D341Med (cell line): ENCODE results near the gene SLAMF1.
"Not testable (repeated sequence)": the region's sequence is repeated elsewhere in the genome, so short reads cannot be mapped to it uniquely, and the experiment has no call there.

Experiments used
- DNase-seq: peaks from one replicate; pipeline ENCODE4 v3.0.0; 2012; ENCODE audit warnings: low spot score

The SLAMF1 gene

DNA sequence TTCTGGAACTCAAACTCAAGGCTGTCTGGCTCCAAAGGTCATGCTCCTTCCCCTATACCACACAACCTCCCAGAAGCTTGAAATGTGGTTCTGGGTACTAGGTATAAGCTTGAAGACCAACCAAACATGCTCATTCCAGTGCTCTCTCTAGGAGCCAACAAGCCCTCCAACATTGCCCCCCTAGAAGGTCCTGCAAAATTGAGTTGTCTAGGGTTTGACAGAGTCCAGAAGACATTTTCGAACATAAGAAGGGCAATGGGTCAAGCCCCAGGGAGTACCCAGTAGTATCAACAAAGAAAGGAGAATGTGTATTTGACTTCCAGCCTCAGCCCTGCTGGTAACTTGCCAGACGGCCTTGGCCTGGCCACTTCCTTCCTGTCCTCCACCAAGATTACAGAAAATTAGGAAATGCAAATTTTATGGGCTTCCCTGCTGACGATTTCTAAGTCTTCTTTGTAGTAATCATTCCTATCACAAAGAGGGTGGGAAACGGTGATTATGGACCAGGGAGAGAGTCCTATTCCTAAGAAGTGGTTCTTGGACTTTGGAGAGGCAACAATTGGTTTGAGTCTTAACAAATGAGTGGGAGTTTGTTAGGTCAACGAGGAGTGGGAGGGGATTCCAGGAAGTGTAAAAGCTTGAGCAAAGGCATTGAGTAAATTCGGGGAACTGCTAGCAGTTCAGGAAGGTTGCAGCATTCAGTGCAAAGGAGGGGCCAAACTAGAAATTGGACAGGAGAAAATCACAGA, 18.7 kb upstream of the SLAMF1 start:
- DNase-seq, result no peak

DNA sequence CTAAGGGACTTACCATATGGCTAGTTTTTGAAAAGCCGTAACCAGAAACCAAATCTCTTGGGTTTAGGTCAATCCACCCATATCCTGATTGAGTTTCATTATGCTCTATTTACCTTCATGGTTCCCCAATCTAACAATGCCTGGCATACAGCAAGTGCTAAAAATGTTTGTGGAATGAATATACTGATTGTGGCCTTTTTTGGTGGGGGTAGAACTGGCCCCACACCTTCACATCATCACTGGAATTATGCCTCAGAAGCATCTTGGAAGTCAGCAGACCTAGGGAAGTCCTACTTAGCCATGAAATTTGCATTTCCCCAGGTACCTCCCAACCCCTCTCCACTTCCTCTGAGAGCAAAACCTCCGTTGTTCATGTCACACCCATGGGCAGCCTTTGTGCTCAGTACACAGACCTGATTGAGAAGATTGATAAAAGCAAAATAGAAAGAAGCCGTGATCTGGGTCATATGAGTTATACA, 17.8 kb upstream of the SLAMF1 start:
- no peak for DNase-seq

DNA sequence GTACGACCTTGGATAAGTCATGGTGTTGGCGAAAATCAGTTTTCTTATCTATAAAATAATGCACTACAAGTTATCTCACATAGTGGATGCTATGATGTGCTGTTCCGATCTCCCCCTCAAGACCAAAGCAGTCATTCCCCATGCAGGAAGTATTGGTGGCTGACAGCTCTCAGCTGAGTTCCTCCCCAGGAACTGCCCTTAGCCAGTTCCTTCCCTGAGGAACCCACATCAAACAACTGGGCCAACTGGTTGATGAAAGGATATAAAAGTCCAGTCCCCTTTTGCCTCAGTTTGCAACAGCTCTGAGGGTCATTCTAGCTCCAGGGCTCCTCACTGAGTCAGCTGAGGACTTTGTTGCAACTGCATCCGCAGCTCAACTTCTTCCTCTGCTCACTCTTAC, 16.1 kb upstream of the SLAMF1 start:
- DNase-seq, result no peak

DNA sequence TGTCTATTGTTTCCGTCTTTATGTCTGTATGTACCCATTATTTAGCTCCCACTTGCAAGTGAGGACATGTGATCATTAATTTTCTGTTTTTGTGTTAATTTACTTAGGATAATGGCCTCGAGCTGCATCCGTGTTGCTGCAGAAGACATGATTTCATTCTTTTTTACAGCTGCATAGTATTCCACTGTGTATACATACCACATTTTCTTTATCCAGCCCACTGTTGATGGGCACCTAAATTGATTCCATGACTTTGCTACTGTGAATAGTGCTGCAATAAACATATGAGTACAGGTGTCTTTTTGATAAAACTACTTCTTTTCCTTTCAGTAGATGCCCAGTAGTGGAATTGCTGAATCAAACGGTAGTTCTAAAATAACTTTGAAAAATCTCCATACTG, 12.7 kb upstream of the SLAMF1 start:
- DNase-seq, result no peak

DNA sequence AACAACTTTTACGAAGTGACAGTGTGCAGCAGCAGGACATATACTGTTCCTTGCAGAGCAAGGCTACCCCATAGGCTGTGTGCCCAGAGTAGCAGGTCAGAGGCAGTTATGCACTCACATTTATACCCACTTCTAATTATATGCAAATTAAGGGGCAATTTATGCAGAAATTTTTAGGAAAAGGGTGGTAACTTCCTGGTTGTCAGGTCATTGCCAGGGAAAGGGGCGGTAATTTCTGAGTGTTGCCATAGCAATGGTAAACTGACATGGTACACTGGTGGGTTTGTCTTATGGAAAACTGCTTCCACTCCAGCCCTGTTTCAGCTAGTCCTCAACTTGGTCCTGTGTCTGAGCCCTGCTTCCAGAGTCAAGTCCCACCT, 12.0 kb upstream of the SLAMF1 start:
- DNase-seq, result no peak

DNA sequence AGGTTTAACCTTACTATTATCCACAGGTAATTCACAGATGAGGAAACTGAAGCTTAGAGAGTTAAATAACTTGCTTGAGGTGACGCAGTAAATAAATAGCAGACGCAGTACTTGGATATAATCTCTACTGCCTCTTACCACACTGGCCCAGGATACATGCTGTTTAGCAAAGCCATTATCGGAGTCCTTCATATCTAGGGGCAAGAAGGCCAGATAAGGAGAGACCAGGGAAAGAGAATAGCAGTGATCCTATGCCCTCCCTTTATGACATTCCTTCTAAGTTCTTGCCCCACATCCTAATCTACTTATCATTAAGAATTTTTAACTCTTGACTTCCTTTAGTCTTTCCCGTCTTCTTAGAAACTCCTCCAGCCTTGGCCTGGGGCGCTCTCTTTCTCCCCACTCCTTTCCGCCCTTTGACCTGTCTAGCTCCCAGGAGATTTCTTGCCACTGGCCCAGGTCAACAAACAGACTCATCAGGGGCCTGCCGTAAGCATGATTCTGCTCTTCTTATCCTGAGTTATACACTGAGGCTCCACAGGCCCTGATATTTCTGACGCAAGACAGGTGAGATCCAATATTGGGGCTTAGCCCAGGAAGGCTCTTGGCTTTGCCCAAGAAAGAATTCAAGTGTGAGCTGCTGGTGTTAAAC, 11.4 kb upstream of the SLAMF1 start:
- no peak for DNase-seq

DNA sequence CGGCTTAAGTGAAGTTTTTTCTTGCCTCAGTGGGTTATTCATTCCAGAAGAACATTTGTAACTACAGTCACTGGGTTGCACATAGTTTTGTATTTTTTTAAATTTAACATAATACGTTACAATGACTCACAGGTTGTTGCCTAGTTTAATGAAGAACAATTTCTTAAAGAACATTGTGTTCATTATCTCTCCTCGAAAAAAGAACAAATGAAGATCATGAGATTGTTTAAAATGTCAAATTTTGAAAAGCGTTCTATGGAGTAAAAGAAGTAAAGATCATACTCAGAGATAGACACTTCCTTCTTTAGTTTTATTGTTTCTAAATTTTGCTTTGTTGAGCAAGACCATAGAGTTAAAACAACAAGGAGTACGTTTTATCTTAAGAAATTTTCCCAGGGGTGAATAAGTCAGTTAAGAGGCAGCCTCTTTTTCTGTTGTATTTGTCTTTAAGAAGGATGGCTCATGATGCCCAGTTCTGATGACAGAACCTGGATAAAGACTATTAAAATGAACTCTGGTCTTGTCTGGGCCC, 10.5 kb upstream of the SLAMF1 start:
- DNase-seq, result no peak

DNA sequence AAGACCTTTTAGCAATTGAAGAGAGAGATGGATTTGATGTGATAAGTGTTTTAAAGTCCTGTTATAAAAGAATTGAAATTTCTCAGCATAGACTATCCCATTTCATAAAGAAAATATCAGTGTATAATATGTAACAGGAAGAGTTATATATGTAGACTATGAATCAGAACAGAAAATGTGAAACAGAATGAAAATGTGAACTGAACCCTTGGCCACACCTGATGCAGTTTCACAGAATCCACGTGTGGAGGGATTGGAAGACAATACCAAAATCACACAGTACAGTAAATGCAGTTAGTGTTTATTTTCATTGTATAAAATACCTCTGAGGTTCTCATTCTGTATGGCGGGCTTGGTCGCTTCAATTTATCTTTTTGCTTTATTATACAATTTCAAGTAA, 9.9 kb upstream of the SLAMF1 start:
- DNase-seq, result no peak

DNA sequence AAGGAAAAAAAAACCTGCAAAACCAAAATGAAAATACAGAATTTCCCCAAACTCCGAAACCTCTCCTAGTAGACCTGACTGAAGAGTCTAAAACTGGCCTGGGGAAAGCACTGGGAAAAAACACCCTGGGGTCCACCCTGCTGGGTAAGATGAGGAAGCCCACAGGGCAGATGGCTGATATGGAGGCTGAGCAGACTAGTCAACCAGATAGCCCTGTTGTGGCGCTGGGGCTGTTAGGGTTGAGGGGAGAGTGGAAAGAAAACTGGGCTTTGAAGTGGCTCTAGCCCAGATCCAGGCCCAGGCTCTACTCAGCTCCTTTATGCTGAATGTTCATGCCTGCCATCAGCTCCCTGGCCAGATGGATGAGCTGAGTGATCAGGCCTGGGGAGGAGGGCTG, 6.8 kb upstream of the SLAMF1 start:
- DNase-seq, result no peak

DNA sequence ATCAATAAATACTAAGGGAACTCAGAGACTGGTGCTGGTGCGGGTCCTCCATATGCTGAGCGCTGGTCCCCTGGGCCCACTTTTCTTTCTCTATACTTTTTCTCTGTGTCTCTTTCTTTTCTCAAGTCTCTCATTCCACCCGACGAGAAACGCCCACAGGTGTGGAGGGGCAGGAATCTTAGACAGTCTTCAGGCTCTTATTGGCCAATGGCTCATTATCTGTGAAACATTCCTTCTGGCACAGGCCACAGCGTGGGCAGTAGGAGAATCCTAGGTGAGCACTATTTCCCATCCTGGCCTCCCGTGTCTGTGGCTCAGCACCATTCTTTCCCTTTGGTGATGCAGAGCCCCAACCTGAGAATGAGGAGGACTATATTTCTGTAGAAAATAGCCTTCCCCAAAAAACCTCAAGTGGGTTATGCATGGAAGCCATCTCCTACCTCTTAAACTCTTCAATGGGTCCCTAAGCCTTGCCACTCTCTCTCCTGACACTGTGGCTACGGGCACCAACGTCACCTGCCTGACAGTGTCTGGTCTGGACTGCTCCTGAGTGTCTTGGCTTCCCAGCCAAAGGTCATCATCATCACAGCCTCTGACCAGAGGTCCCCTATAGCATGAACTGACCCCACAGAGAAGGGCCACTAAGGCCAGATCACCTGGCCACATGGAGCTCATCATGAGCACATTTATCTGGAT, 6.2 kb upstream of the SLAMF1 start:
- DNase-seq, result no peak

DNA sequence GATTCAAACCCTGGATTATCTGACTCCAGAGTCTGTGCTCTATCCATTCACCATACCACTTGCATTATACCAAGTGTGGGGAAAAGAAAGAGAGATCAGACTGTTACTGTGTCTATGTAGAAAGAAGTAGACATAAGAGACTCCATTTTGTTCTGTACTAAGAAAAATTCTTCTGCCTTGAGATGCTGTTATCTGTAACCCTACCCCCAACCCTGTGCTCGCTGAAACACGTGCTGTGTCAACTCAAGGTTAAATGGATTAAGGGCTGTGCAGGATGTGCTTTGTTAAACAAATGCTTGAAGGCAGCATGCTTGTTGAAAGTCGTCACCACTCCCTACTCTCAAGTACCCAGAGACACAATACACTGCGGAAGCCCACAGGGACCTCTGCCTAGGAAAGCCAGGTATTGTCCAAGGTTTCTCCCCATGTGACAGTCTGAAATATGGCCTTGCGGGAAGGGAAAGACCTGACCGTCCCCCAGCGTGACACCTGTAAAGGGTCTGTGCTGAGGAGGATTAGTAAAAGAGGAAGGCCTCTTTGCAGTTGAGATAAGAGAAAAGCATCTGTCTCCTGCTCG, 5.3 kb upstream of the SLAMF1 start:
- not testable (repeated sequence) for DNase-seq

DNA sequence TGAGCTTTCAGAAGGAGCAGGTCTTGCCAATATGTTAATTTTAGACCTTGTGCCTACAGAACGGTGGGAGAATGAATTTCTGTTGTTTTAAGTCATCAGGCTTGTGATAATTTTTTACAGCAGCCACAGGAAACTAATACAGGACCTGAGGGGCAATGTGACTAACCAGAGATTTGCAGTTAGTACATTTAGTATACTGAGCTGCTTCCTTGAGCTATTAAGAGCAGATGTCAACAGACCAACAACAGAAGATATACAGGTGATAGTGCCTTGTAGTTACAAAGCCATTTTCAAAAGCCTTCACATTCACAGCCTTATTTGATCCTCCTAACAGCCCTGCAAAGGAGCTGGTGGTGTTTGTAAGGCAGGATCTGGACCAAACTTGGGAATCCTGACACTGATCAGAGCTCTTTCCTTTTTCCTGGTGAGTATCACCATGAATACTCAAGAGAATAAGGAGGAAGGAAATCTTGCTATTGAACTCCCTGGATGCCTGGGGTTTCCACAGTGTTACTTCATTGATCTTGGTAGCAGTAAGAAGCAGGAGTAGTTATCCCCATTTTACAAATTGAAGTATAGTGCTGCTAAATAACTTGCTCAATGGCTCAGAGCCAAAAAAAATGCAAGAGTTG, 4.7 kb upstream of the SLAMF1 start:
- no peak for DNase-seq

DNA sequence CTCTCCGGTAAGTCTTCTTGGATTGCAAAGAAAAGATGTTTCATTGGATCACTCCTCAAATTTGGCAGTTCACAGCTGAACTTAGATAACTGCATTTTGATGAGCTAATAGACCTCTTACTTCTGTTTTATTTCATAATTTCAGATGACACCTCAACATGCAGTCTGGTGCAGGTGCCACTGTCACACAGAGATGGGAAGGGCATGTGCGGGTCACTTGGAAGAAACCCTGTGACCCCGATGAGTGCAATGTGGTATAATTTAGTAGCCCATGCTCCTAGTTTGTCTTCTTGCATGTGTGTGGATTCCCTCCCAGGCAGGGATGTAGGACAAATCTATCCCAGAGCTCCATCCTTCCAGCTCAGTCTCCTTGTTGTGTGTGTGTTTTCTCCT, 481 bp upstream of the SLAMF1 start:
- no peak for DNase-seq

DNA sequence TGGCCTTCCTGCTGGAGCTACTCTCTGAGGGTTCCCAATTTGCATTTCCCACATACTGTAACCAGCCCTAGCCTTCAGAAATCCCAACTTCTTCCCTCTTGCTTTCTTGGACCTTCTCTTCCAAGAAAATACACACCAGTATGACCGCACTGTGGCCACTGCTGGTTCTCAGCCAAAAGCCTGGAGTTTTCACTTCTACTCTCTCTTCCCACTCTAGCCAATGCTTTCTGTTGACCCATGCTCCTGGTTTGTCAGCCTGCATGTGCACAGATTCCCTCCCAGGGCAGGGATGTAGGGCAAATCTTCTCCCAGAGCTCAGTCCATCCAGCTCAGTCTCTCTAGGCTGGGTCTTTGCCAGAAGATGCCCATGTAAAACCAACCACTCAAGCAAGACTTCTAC, 664 bp downstream of the SLAMF1 start:
- DNase-seq, result no peak

DNA sequence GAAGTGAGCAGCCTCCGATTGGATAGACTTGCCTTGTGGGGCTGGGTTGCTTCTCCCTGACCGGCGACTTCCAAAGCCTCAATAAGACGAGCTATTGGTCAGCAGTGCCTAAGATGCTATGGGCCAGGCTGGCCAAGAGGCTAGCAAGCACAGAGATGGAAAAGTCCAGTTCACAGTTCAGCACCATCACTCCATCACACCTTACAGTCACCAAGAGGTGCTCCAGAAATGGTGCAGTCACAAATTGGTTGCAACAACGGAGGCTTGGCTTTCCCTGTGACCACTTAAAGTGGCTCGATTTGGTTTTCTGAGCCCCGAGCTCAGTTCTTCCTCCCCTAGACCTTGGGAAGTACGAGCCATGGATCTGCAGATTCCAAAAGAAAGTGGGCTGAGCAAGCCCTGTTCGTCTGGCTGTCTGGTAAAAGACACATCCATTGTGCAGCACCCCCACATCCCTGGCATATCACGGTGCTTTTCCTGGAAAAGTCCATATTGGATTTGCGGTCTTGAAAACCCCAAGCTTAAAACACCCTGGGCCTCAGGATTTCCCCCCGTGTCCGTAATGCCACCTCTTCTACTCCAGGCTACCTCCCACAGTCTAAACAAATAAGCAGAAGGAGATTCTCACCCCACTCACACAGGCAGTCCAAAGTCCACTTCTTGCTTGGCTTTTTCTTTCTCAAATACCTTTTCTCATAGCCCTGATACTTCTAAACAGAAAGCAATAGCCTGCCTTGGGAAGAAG, 1.3 kb downstream of the SLAMF1 start:
- DNase-seq, result no peak

DNA sequence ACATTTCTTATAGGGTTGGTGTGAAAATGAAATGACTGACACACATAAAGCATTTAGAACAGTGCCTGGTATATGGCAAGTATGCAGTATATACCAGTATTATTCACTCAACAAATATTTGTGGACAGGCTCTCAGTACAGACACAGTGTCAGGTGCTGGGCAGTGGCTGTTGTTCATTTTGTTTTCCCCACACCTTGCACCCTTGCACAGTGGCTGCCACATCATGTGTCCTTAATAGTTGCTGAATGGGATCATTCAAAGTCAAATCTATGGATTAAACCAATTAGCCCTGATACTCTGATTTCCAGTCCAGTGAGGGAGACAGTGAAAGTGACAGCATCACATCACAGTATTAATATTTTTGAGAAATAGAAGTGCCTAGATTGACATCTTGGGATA, 2.4 kb downstream of the SLAMF1 start:
- no peak for DNase-seq

DNA sequence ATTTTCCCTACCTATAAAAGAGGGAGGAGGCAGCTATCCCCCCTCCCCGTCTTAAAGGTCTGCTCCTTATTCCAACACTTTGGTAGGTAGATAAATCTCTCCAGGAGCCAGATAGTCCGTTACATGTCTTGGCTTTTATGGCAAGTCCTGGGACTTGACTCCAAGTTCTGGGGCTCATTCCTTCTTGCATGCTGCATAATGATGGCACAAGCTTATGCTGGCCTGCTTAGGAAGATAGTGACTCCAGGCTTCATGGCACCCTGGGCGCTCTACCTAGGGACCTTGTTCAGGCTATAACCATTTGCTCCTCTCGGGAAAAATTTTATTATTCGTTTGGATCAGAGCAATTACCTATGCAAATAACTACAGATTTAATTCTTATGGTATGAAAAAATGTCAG, 3.7 kb downstream of the SLAMF1 start:
- DNase-seq, result no peak

DNA sequence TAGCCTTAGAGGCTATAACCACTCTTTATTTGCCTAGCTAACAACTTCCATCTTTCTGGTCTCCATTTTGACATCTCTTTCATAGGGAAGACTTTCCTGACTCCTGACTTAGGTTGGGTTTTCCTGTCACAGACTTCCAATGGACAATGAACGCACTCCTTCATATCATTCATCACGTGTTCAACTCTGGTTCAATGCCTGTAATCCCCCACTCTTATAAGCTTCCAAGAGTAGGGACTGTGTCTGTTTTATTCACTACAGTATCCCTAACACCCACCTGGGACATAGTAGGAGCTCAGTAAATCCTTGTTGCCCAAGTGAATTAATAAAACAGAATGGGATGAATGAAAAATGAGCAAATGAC, 4.6 kb downstream of the SLAMF1 start:
- no peak for DNase-seq

DNA sequence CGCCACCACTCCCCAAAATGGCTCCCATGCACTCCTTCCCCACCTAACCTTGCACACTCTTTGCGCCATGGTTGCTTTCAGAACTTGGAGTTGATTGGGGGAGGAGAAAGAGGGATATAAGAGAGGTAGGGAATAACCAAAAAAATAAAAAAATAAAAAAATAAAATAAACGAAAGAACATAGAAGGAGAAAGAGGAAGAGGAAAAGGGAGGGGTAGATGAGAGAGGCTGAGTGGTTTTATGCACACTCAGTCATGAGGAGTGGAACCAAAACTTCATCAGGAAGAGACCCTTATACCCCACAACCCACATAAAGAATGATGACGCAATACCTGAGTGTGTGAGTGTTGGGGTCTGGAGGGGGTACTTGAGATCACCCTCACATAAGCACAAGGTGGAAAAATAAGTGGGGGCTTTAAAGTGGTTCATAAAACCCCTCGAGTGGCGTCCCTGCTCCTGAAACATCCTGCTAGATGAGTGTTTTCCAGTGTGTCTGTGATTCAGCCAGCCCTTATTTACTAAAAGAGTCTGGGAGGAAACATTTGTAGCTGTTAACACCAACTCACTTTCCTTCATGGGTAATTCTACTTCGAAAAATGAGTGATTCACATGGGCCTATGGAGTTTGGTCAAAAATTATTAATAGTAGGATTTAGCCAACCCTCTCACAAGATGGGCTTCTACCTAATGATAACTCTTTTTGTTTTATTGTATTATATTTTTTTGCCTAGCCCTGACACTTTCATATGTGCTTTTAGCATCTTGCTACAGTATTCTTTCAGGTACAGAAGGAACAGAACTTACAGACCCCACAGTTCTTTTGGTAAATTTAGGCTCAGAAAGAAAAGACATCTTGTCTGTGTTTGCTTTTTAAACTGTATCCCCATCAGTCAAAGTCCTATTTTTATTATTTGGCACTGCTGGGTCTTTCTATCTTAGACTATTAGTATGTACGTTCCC, 5.2 kb downstream of the SLAMF1 start:
- DNase-seq, result no peak

DNA sequence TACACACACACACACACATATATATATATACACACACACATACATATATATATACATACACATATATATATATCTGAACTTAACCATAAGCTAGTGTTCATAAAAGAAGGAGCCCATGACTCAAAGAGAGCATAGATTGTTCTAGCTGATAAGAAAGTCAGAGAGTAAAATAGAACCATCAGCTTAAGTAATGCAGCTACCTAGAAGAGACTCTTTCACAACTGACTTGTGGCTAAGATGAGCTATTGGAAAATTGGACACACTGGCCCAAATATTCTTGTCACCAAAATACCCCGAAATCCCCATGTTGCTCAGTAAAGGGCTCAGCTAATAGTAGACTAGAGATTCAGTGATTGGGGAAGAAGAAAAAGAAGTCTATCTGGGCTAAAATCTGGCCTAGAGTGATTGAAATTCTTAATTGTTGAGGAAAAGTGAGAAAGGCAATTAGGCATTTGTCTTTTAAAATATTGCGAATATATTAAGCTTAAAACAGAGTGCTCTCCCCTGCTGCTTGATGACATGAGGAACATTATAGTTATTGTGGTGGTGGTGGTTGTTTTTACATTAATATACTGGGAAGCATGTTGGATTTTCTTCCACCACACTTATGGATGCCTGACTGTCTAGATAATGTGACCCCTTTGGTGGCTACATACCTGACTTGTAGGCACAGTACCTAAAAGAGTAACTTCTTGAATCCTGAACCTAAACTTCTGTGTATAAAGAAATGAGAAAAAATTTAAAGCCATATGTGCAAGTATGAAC, 6.3 kb downstream of the SLAMF1 start:
- DNase-seq, result no peak
